OCI-LY3 (cell line): Measurements from ENCODE around the gene USP34.

ENCODE experiments used
- EZH2phosphoT487 ChIP-seq: fragments of 200-600 bp; shearing (Covaris generic); IDR thresholded peaks from 2 replicates; pipeline ENCODE4 v1.6.1; 2018; ENCODE audit warnings: antibody characterized with exemption, mixed run types, low read depth
- TF ChIP-seq, protein P1 (sequence below): fragments of 200-600, 300-600 bp; sonication (generic); IDR thresholded peaks from 2 replicates; pipeline ENCODE4 v1.5.1; 2014; ENCODE audit warnings: antibody characterized with exemption, low read length, low read depth

DNA sequence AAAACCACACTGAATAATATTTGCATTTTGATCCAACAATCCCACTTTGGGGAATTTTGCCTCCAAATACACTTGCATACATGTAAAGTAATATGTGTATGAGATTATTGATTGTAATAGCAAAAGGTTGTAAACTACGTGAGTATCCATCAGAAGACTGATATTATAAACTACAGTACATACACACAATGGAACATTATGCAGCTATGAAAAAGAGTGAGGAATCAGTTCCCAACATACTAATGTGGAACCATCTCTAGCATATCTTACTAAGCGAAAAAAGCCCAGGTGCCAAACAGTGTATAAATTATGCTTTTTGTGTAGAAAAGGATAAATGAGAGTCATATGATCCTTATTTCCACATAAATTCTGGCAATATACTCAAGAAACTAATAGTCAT, 324.9 kb downstream of the USP34 start:
- TF ChIP-seq, protein P1, sequence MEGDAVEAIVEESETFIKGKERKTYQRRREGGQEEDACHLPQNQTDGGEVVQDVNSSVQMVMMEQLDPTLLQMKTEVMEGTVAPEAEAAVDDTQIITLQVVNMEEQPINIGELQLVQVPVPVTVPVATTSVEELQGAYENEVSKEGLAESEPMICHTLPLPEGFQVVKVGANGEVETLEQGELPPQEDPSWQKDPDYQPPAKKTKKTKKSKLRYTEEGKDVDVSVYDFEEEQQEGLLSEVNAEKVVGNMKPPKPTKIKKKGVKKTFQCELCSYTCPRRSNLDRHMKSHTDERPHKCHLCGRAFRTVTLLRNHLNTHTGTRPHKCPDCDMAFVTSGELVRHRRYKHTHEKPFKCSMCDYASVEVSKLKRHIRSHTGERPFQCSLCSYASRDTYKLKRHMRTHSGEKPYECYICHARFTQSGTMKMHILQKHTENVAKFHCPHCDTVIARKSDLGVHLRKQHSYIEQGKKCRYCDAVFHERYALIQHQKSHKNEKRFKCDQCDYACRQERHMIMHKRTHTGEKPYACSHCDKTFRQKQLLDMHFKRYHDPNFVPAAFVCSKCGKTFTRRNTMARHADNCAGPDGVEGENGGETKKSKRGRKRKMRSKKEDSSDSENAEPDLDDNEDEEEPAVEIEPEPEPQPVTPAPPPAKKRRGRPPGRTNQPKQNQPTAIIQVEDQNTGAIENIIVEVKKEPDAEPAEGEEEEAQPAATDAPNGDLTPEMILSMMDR: no peak
- TF ChIP-seq EZH2phosphoT487: no peak
